Mesodermal cell (in vitro differentiated cells): ENCODE data around the gene MED26.

Experiments used
- H3K27ac ChIP-seq: 2 replicates; pipeline ENCODE4 v1.7.0; 2013; ENCODE audit warnings: mild to moderate bottlenecking, low read depth, low read length, moderate library complexity; ENCODE audit not compliant: severe bottlenecking
- H3K36me3 ChIP-seq: 2 replicates; pipeline ENCODE4 v1.7.1; 2013; ENCODE audit warnings: mild to moderate bottlenecking, low read length, moderate library complexity; ENCODE audit not compliant: control insufficient read depth, insufficient read depth
- H3K4me1 ChIP-seq: one replicate; pipeline ENCODE4 v1.7.1; 2013; ENCODE audit warnings: mild to moderate bottlenecking, low read length; ENCODE audit not compliant: insufficient read depth, control insufficient read depth, poor library complexity, severe bottlenecking
- H3K4me3 ChIP-seq: 2 replicates; pipeline ENCODE4 v1.7.0; 2013; ENCODE audit warnings: low read length, control low read depth, mild to moderate bottlenecking; ENCODE audit not compliant: insufficient read depth, poor library complexity, severe bottlenecking; ENCODE audit errors: extremely low read depth
- H3K9me3 ChIP-seq: 2 replicates; pipeline ENCODE4 v1.7.1; 2013; ENCODE audit warnings: mild to moderate bottlenecking, low read length, moderate library complexity; ENCODE audit not compliant: control insufficient read depth
- WGBS, 2 experiments: methylation state at CpG; one replicate each; pipeline ENCODE4 v1.1.5; 2013; ENCODE audit warnings: missing lambda C conversion rate in 2 of 2; ENCODE audit not compliant: insufficient coverage in 2 of 2; 5-methylcytosine and 5-hydroxymethylcytosine counted together

The MED26 gene

GRCh38 chr19:16572332-16573211 lies 55.4 kb downstream of the MED26 start, which contains the start of gene SLC35E1:
TSS of gene SLC35E1 (minus strand) at chr19:16572415. CDS start at chr19:16572364, 51 bp downstream.
- H3K4me1 ChIP-seq, result peaks cover 25% of the 10 kb centered on the region
- H3K27ac ChIP-seq, result peak within 1 kb of the TSS; percentile 77
- H3K36me3 ChIP-seq, result peaks cover 60% of the 10 kb centered on the region
- no peaks in the 10 kb centered on the region for H3K9me3 ChIP-seq
- WGBS, 2 experiments, result 1% methylated on average over 69 to 73 of the region's 83 CpGs
- H3K4me3 ChIP-seq, result peak within 1 kb of the TSS; percentile 82

GRCh38 chr19:16571822-16572331 lies 56.1 kb downstream of the MED26 start:
- Histone ChIP-seq H3K4me1 (peaks cover 25% of the 10 kb centered on the region), H3K27ac (peak overlapping the region; percentile 36), H3K36me3 (peaks cover 60% of the 10 kb centered on the region), H3K4me3 (peak overlapping the region; percentile 82), H3K9me3 (no peaks in the 10 kb centered on the region)
- WGBS, 2 experiments, result 0% methylated on average over 39 to 60 of the region's 75 CpGs

GRCh38 chr19:16571283-16571682 lies 56.7 kb downstream of the MED26 start:
- Histone ChIP-seq H3K36me3 (peaks cover 60% of the 10 kb centered on the region), H3K9me3 (no peaks in the 10 kb centered on the region), H3K4me3 (peak overlapping the region; percentile 82), H3K4me1 (peaks cover 25% of the 10 kb centered on the region), H3K27ac (no peak overlapping the region)
- 40 to 47% methylated on average over 6 of the region's 6 CpGs for WGBS, 2 experiments

GRCh38 chr19:16569609-16570320 lies 58.2 kb downstream of the MED26 start:
- Histone ChIP-seq H3K9me3 (no peaks in the 10 kb centered on the region), H3K4me1 (peaks cover 25% of the 10 kb centered on the region), H3K4me3 (no peak overlapping the region), H3K36me3 (peaks cover 62% of the 10 kb centered on the region), H3K27ac (peak overlapping the region; percentile 16)
- 94 to 95% methylated on average over 14 to 17 of the region's 17 CpGs for WGBS, 2 experiments

- no peak overlapping the region for H3K27ac ChIP-seq
- peaks cover 25% of the 10 kb centered on the region for H3K4me1 ChIP-seq
- no peaks in the 10 kb centered on the region for H3K9me3 ChIP-seq
- no peak overlapping the region for H3K4me3 ChIP-seq
- 93% methylated on average over 2 of the region's 5 CpGs; no CpG with 5 or more reads in 1 of the 2 experiments for WGBS, 2 experiments
- H3K36me3 ChIP-seq, result peaks cover 80% of the 10 kb centered on the region
Measured at GRCh38 chr19:16566702-16567101, 61.3 kb downstream of the MED26 start.

- no peaks in the 10 kb centered on the region for H3K9me3 ChIP-seq
- no peak overlapping the region for H3K27ac ChIP-seq
- no peak overlapping the region for H3K4me3 ChIP-seq
- H3K36me3 ChIP-seq, result peaks cover 86% of the 10 kb centered on the region
- H3K4me1 ChIP-seq, result peaks cover 23% of the 10 kb centered on the region
- 95 to 96% methylated on average over 10 of the region's 10 CpGs for WGBS, 2 experiments
Measured at GRCh38 chr19:16566161-16566560, 61.8 kb downstream of the MED26 start.

GRCh38 chr19:16564842-16565241 lies 63.2 kb downstream of the MED26 start:
- Histone ChIP-seq H3K4me1 (peaks cover 17% of the 10 kb centered on the region), H3K9me3 (no peaks in the 10 kb centered on the region), H3K36me3 (peaks cover 86% of the 10 kb centered on the region), H3K27ac (no peak overlapping the region), H3K4me3 (no peak overlapping the region)
- WGBS, 2 experiments, result 99 to 100% methylated on average over 5 to 6 of the region's 7 CpGs

- Histone ChIP-seq H3K4me1 (peaks cover 7% of the 10 kb centered on the region), H3K27ac (no peak overlapping the region), H3K4me3 (no peak overlapping the region), H3K36me3 (peaks cover 86% of the 10 kb centered on the region), H3K9me3 (no peaks in the 10 kb centered on the region)
- WGBS, 2 experiments, result 97 to 99% methylated on average over 5 of the region's 6 CpGs
Measured at GRCh38 chr19:16562608-16563025, 65.4 kb downstream of the MED26 start.

- Histone ChIP-seq H3K27ac (no peak overlapping the region), H3K4me1 (peaks cover 7% of the 10 kb centered on the region), H3K9me3 (no peaks in the 10 kb centered on the region), H3K36me3 (peaks cover 79% of the 10 kb centered on the region), H3K4me3 (no peak overlapping the region)
- WGBS, 2 experiments, result 97 to 98% methylated on average over 4 to 5 of the region's 8 CpGs
Measured at GRCh38 chr19:16561382-16561781, 66.6 kb downstream of the MED26 start.

GRCh38 chr19:16559780-16560276 lies 68.2 kb downstream of the MED26 start:
- Histone ChIP-seq H3K4me3 (no peak overlapping the region), H3K36me3 (peaks cover 73% of the 10 kb centered on the region), H3K9me3 (no peaks in the 10 kb centered on the region), H3K27ac (peak overlapping the region; percentile 31), H3K4me1 (peaks cover 7% of the 10 kb centered on the region)
- WGBS, 2 experiments, result 88 to 97% methylated on average over 8 to 10 of the region's 10 CpGs
